ENCODE data around the gene SLC28A1.

The SLC28A1 gene

DNA sequence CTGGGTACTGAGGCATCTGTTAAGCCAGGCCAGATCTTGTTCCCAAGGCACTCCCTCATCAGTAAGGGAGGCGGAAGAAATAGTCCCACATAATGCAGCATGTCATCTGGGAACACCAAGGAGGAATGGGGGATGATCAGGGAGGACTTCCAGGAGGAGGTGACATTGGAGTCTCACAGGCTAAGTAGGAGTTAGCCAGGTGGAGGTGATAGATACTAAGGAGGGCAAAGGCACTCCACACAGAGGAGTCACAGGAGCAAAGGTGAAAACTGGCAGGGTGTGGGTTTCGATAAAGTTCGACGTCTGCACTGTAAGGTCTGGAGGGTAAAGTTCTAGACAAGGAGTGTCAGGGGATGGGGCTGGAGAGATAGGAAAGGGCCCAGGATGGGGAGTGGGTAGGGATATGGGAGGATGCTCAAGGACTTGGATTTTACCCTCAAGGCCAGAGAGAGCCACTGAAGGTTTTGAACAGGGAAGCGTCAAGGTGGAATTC is 6.3 kb downstream of the SLC28A1 start:
- H3K27ac ChIP-seq = no peak overlapping the region
- TF ChIP-seq, protein P1, sequence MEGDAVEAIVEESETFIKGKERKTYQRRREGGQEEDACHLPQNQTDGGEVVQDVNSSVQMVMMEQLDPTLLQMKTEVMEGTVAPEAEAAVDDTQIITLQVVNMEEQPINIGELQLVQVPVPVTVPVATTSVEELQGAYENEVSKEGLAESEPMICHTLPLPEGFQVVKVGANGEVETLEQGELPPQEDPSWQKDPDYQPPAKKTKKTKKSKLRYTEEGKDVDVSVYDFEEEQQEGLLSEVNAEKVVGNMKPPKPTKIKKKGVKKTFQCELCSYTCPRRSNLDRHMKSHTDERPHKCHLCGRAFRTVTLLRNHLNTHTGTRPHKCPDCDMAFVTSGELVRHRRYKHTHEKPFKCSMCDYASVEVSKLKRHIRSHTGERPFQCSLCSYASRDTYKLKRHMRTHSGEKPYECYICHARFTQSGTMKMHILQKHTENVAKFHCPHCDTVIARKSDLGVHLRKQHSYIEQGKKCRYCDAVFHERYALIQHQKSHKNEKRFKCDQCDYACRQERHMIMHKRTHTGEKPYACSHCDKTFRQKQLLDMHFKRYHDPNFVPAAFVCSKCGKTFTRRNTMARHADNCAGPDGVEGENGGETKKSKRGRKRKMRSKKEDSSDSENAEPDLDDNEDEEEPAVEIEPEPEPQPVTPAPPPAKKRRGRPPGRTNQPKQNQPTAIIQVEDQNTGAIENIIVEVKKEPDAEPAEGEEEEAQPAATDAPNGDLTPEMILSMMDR (IDR thresholded peaks at IDR 0.05) = no peak
- TF ChIP-seq ZFX (IDR thresholded peaks at IDR 0.05; ENCODE audit: borderline replicate concordance) = no peak

DNA sequence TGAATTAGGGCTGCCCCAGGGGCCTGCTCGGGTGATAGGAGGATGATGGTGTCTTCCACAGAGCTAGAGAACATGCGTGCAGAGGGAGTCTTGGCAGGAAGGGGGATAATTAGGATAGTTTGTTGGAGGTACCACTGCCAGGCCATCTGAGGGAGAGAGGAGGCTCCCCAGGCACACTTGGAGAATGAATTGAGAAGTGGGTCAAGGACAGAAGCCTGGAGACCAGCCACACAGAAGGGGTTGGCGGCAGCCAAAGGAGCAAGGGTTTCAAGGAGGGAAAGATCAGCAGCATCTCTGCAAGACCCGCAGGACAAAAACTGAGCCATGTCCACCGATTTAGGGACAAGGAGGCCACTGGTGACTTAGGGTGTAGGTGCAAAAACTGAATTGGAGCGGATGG is 6.9 kb downstream of the SLC28A1 start:
- TF ChIP-seq, protein P1 (IDR thresholded peaks at IDR 0.05) = no peak
- no peak for TF ChIP-seq ZFX (IDR thresholded peaks at IDR 0.05; ENCODE audit: borderline replicate concordance)
- H3K27ac ChIP-seq = no peak overlapping the region

GRCh38 chr15:84892786-84893307 is 8.4 kb downstream of the SLC28A1 start:
- H3K27ac ChIP-seq = no peak overlapping the region
- TF ChIP-seq ZFX (IDR thresholded peaks at IDR 0.05; ENCODE audit: borderline replicate concordance) = no peak
- TF ChIP-seq, protein P1 (IDR thresholded peaks at IDR 0.05) = no peak

DNA sequence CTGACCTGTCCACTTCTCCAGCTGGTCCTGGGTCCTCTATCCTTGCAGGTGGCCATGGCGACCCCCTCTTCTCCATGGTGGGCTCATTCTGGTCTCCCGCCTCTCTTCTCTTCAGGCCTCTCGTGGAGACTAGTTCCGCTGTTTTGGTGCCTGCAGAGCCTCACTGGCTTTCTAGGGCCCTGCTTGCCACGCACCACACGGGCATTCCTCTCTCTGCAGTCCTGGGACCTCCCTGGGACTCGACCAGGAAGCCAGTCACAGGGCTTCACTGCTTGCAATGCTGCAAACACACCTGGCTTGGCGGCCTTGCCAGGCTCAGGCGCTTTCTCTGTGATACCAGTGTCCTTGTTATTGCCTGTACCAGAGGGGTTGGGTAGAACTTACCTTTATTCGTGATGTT is 9.1 kb downstream of the SLC28A1 start:
- no peak overlapping the region for H3K27ac ChIP-seq
- TF ChIP-seq ZFX (IDR thresholded peaks at IDR 0.05; ENCODE audit: borderline replicate concordance) = no peak
- TF ChIP-seq, protein P1 (IDR thresholded peaks at IDR 0.05) = no peak

- no peak for TF ChIP-seq ZFX (IDR thresholded peaks at IDR 0.05; ENCODE audit: borderline replicate concordance)
- TF ChIP-seq, protein P1 (IDR thresholded peaks at IDR 0.05) = no peak
- no peak overlapping the region for H3K27ac ChIP-seq
Measured at GRCh38 chr15:84894736-84895425, 10.4 kb downstream of the SLC28A1 start.

DNA sequence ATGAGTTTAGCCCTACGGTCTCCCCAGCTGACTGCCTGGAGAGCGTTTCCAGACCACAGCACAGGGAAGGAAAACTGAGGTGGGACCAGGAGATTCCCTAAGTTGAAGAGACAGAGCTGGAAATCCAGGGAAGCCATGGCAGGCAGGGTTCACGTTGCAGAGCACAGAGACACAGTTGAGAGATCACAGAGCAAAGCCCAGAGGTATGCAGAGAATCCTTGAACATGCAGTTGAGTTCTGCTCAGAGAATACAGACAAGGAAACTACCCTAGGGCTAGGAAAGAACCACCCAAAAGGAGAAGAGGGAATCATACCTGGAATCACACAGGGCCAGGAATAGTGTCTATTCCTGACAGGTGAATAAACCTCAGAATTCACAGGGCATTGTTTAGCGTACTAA is 14.3 kb downstream of the SLC28A1 start:
- TF ChIP-seq ZFX (IDR thresholded peaks at IDR 0.05; ENCODE audit: borderline replicate concordance) = no peak
- TF ChIP-seq, protein P1 (IDR thresholded peaks at IDR 0.05) = no peak
- no peak overlapping the region for H3K27ac ChIP-seq

DNA sequence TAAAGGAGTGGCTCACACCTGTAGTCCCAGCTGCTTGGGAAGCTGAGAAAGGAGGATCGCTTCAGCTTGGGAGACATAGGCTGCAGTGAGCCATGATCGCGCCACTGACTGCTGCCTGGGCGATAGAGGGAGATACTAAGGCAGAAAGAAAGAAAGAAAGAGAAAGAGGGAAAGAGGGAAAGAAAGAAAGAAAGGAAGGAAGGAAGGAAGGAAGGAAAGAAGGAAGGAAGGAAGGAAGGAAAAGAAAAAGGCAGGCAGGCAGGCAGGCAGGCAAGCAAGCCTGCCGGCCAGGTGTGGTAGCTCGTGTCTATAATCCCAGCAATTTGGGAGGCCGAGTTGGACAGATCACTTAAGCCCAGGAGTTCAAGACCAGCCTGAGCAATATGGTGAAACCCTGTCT is 15.3 kb downstream of the SLC28A1 start:
- no peak for TF ChIP-seq ZFX (IDR thresholded peaks at IDR 0.05; ENCODE audit: borderline replicate concordance)
- no peak overlapping the region for H3K27ac ChIP-seq

All from 22Rv1 (cell line).